Thyroid gland (tissue), 4 donors: ENCODE measurements around the gene ARF5.

ENCODE experiments used
- CTCF ChIP-seq, 6 experiments: fragments of 200-600 bp in 3 of 6; fragments of 450-650 bp in 3 of 6; sonication (generic) in 3 of 6; IDR thresholded peaks; one replicate each; pipeline ENCODE4 v1.5.1; 2016 to 2019; ENCODE audit warnings: antibody characterized with exemption in 6 of 6, mild to moderate bottlenecking in 2 of 6, inconsistent platforms in 1 of 6, moderate library complexity in 1 of 6
- POLR2A ChIP-seq, 2 donors: fragments of 450-650 bp; IDR thresholded peaks; one replicate each; pipeline ENCODE4 v1.6.1; 2017; ENCODE audit warnings: antibody characterized with exemption in 2 of 2, mild to moderate bottlenecking in 2 of 2, moderate library complexity in 1 of 2

GRCh38 chr7:127618042-127618441 lies 29.8 kb downstream of the ARF5 start, which contains the start of gene PAX4:
- TF ChIP-seq CTCF (IDR thresholded peaks at IDR 0.05) (no peak), POLR2A (IDR thresholded peaks at IDR 0.05) (no peak)
